Measurements from ENCODE around the gene NRN1L.

DNA sequence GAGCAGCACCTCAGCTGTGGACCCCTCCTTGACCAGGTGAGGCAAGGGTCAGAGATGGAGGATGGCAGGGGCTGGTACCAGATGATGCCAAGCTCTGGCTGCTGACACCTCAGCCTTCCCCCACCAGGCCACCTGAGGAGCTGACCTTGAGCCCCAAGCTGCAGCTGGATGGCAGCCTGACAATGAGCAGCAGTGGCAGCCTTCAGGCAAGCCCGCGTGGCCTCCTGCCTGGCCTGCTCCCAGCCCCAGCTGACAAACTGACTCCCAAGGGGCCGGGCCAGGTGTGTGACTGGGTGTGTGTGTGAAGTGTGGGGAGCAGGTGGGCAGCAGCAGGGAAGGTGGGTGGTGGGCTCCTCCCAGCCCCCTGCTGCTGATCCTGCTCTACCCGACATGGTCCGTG is 4.7 kb upstream of the NRN1L start:
- TF ChIP-seq, protein P1, sequence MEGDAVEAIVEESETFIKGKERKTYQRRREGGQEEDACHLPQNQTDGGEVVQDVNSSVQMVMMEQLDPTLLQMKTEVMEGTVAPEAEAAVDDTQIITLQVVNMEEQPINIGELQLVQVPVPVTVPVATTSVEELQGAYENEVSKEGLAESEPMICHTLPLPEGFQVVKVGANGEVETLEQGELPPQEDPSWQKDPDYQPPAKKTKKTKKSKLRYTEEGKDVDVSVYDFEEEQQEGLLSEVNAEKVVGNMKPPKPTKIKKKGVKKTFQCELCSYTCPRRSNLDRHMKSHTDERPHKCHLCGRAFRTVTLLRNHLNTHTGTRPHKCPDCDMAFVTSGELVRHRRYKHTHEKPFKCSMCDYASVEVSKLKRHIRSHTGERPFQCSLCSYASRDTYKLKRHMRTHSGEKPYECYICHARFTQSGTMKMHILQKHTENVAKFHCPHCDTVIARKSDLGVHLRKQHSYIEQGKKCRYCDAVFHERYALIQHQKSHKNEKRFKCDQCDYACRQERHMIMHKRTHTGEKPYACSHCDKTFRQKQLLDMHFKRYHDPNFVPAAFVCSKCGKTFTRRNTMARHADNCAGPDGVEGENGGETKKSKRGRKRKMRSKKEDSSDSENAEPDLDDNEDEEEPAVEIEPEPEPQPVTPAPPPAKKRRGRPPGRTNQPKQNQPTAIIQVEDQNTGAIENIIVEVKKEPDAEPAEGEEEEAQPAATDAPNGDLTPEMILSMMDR (conservative IDR thresholded peaks at IDR 0.05 in 1 of 2, IDR thresholded peaks at IDR 0.05 in 1 of 2; ENCODE audit: low read depth in 1 of 2, low read length in 2 of 2) = no peak
- TF ChIP-seq EZH2 (IDR thresholded peaks at IDR 0.05; ENCODE audit: low read length, missing control alignments) = no peak
